K562 (cell line): ENCODE measurements around the gene CABP2.

Source experiments
- ARID2 ChIP-seq: fragments of 450-650 bp; IDR thresholded peaks from 2 replicates; pipeline ENCODE4 v1.6.1; 2017; ENCODE audit warnings: antibody characterized with exemption, mild to moderate bottlenecking
- BRCA1 ChIP-seq, 2 experiments: fragments of 450-650 bp in 1 of 2; sonication (generic) in 1 of 2; formaldehyde crosslinking in 1 of 2; IDR thresholded peaks; 2 replicates each; pipeline versions ENCODE4 v1.5.0 to v1.6.1; 2017 to 2020; ENCODE audit warnings: mild to moderate bottlenecking in 1 of 2, missing genetic modification reagents in 1 of 2
- BRD9 ChIP-seq: fragments of 450-650 bp; IDR thresholded peaks from 2 replicates; pipeline ENCODE4 v1.6.1; 2018; ENCODE audit warnings: low read depth; ENCODE audit not compliant: partially characterized antibody
- CBX5 ChIP-seq: IDR thresholded peaks from 2 replicates; pipeline ENCODE4 v1.6.1; 2014; ENCODE audit warnings: low read depth, borderline replicate concordance
- CREM ChIP-seq: IDR thresholded peaks from 2 replicates; pipeline ENCODE4 v1.6.1; 2014; ENCODE audit warnings: antibody characterized with exemption, low read depth
- CTCF ChIP-seq, 3 experiments: IDR thresholded peaks in 2 of 3; conservative IDR thresholded peaks in 1 of 3; 2 replicates each; pipeline ENCODE4 v1.5.1; 2011 to 2012; ENCODE audit warnings: low read length in 3 of 3, mild to moderate bottlenecking in 3 of 3, control low read depth in 2 of 3, improper control_type of control experiment in 1 of 3, inconsistent platforms in 1 of 3, low read depth in 1 of 3, mixed read lengths in 1 of 3, moderate library complexity in 1 of 3; ENCODE audit not compliant: insufficient read depth in 2 of 3
- ELK1 ChIP-seq: sonication (generic); formaldehyde crosslinking; IDR thresholded peaks from 2 replicates; pipeline ENCODE4 v1.8.1; 2022; ENCODE audit warnings: missing genetic modification reagents
- FOXP1 ChIP-seq: sonication (generic); formaldehyde crosslinking; IDR thresholded peaks from 2 replicates; pipeline ENCODE4 v1.8.0; 2022; ENCODE audit warnings: mild to moderate bottlenecking, missing genetic modification reagents
- MAX ChIP-seq: sonication (generic); formaldehyde crosslinking; IDR thresholded peaks from 2 replicates; pipeline ENCODE4 v1.9.0; 2022; ENCODE audit warnings: mild to moderate bottlenecking, missing genetic modification reagents
- MYC ChIP-seq, 2 experiments: fragments of 250-450 bp in 1 of 2; sonication (Bioruptor Pico) in 1 of 2; IDR thresholded peaks; 2 replicates each; pipeline versions ENCODE4 v1.5.1 to v1.6.1; 2012 to 2021; ENCODE audit warnings: low read depth in 2 of 2, borderline replicate concordance in 1 of 2, improper control_type of control experiment in 1 of 2, low read length in 1 of 2, mild to moderate bottlenecking in 1 of 2, moderate library complexity in 1 of 2
- SMAD2 ChIP-seq: fragments of 150-350 bp; IDR thresholded peaks from 2 replicates; pipeline ENCODE4 v1.6.1; 2014; ENCODE audit warnings: low read depth, mild to moderate bottlenecking, low read length
- ZBTB2 ChIP-seq: fragments of 450-650 bp; IDR thresholded peaks from 2 replicates; pipeline ENCODE4 v1.6.1; 2016; ENCODE audit warnings: antibody characterized with exemption
- ZNF740 ChIP-seq, 3 experiments: fragments of 200-800 bp in 1 of 3; sonication (Bioruptor generic) in 1 of 3; sonication (generic) in 1 of 3; formaldehyde crosslinking in 1 of 3; IDR thresholded peaks; 2 replicates each; pipeline versions ENCODE4 v1.6.1 to v1.8.0; 2016 to 2022; ENCODE audit warnings: mild to moderate bottlenecking in 2 of 3, missing compliant biosample characterization in 2 of 3, missing genetic modification characterization in 2 of 3, missing genetic modification reagents in 1 of 3
- ZNF830 ChIP-seq: fragments of 250-450 bp; sonication (Bioruptor Pico); IDR thresholded peaks from 2 replicates; pipeline ENCODE4 v1.5.0; 2021; ENCODE audit warnings: mild to moderate bottlenecking

GRCh38 chr11:67486481-67487195, 36.6 kb downstream of the CABP2 start:
- TF ChIP-seq CTCF (IDR thresholded peaks at IDR 0.05 in 2 of 3, conservative IDR thresholded peaks at IDR 0.05 in 1 of 3; ENCODE audit: insufficient read depth in 2 of 3, low read depth in 1 of 3, low read length in 3 of 3) (no peak), ZNF830 (CRISPR knock-in tag) (no peak), MAX (CRISPR knock-in tag) (no peak), BRD9 (no peak), CBX5 (no peak), ELK1 (CRISPR knock-in tag) (no peak), ZBTB2 (no peak), ZNF740 (CRISPR knock-in tag; IDR thresholded peaks at IDR 0.05) (no peak), ZNF740 (tag; IDR thresholded peaks at IDR 0.05) (no peak), ARID2 (no peak), MYC (IDR thresholded peaks at IDR 0.05; ENCODE audit: low read depth, low read length) (no peak), MYC (CRISPR knock-in tag; IDR thresholded peaks at IDR 0.05; ENCODE audit: borderline replicate concordance, low read depth) (no peak), FOXP1 (no peak), SMAD2 (no peak), CREM (no peak), BRCA1 (IDR thresholded peaks at IDR 0.05) (no peak), BRCA1 (CRISPR knock-in tag; IDR thresholded peaks at IDR 0.05) (no peak)
